ENCODE results near the gene SPOCK1. TPM values are rescaled to one million over a fixed set of nuclear protein-coding genes. Genes with fewer than 3 reads are reported as not detected.

The SPOCK1 gene
- total and polyA plus RNA-seq, 9 of the 15 experiments (the other 6 are each of a cell fraction or from before 2014, with no cell fraction given), result 0.01 to 0.35 (median 0.04) TPM; not detected in 6

- CTCF ChIA-PET (ENCODE audit: low intra/inter-chr PET ratio), result no interaction called here
- TF ChIP-seq HDAC3 (IDR thresholded peaks at IDR 0.05; ENCODE audit: borderline replicate concordance, partially characterized antibody), result no peak
- TF ChIP-seq RBFOX2 (IDR thresholded peaks at IDR 0.05; ENCODE audit: low read depth, low read length), result no peak
- TF ChIP-seq CSDE1 (IDR thresholded peaks at IDR 0.05), result no peak
- TF ChIP-seq ZNF277 (CRISPR knock-in tag; IDR thresholded peaks at IDR 0.05; ENCODE audit: borderline replicate concordance), result no peak
- no peak for TF ChIP-seq ZNF444 (CRISPR knock-in tag; IDR thresholded peaks at IDR 0.05)
- no peak for TF ChIP-seq TGIF2 (CRISPR knock-in tag; IDR thresholded peaks at IDR 0.05)
- no peak for TF ChIP-seq CHCHD3 (CRISPR knock-in tag; IDR thresholded peaks at IDR 0.05)
- no peak for TF ChIP-seq PTTG1 (tag; IDR thresholded peaks at IDR 0.05; ENCODE audit: low read depth)
- no peak overlapping the region for H3K27ac ChIP-seq (ENCODE audit: extremely low read depth, low read depth, low read length)
Measured at GRCh38 chr5:137510671-137511070, 11.5 kb upstream of the SPOCK1 start.

More at GRCh38 chr5:137510671-137511070, 11.5 kb upstream of the SPOCK1 start:
- no peaks in the 10 kb centered on the region for H3K9me1 ChIP-seq (ENCODE audit: control insufficient read depth, insufficient read depth, low read length)
- no peak overlapping the region for H2AFZ ChIP-seq (ENCODE audit: low read depth, low read length)
- H3K79me2 ChIP-seq (ENCODE audit: control insufficient read depth, insufficient read depth, low read length), result no peaks in the 10 kb centered on the region
- no peak for ATAC-seq
- H4K20me1 ChIP-seq (replicated peaks; ENCODE audit: control insufficient read depth, insufficient read depth, low read length), result no peaks in the 10 kb centered on the region; the same call in 1 of the 2 replicates
- in situ Hi-C loops (cut with MboI), result no loop called here
- no peaks in the 10 kb centered on the region for H3K4me1 ChIP-seq (replicated peaks in 1 of 2; ENCODE audit: control insufficient read depth in 2 of 2, insufficient read depth in 2 of 2, low read length in 2 of 2)
- no peaks in the 10 kb centered on the region for H3K36me3 ChIP-seq (ENCODE audit: control insufficient read depth, insufficient read depth, low read length)
- no TSS peak for BruUV-seq (replicated peaks)
- no peak for DNase-seq (ENCODE audit: extremely low read depth in 1 of 4, low spot score in 3 of 4)
- H3K27me3 ChIP-seq (ENCODE audit: control insufficient read depth in 2 of 2, insufficient read depth in 2 of 2, low read length in 2 of 2), result 0 out of 5 replicates have a peak, but pooled peaks cover 0 to 4% of the 10 kb centered on the region in 2 experiments
- H3K9me3 ChIP-seq (replicated peaks; ENCODE audit: control insufficient read depth, insufficient read depth, low read depth, low read length), result no peaks in the 10 kb centered on the region
- intact Hi-C loops (cut with micrococcal nuclease), result no loop called here
- H3K9ac ChIP-seq (ENCODE audit: insufficient read depth in 1 of 2, low read depth in 2 of 2, low read length in 2 of 2), result no peak overlapping the region
- FAIRE-seq, result no peak
- H3K4me3 ChIP-seq, result no peak overlapping the region
- no peak overlapping the region for H3K4me2 ChIP-seq (ENCODE audit: insufficient read depth, low read length)
- WGBS (ENCODE audit: insufficient coverage, low coverage, missing lambda C conversion rate), result 0% methylated on average over 1 of the region's 1 CpG
- POLR2A ChIA-PET, result no interaction called here
